Parathyroid adenoma (tissue), 2 donors: ENCODE results near the gene WDR37.

Experiments
- H2AFZ ChIP-seq: fragments of 300-600 bp; sonication (generic); one replicate; pipeline ENCODE4 v1.7.0; 2017; ENCODE audit warnings: antibody characterized with exemption, mild to moderate bottlenecking
- H3K27ac ChIP-seq: fragments of 300-600 bp; sonication (generic); one replicate; pipeline ENCODE4 v1.7.0; 2017
- H3K27me3 ChIP-seq: fragments of 300-600 bp; sonication (generic); one replicate; pipeline ENCODE4 v1.7.0; 2017; ENCODE audit warnings: low read length; ENCODE audit not compliant: control insufficient read depth, insufficient read depth
- H3K36me3 ChIP-seq: fragments of 300-600 bp; sonication (generic); one replicate; pipeline ENCODE4 v1.7.0; 2017; ENCODE audit warnings: low read length; ENCODE audit not compliant: control insufficient read depth, insufficient read depth
- H3K4me1 ChIP-seq: fragments of 300-600 bp; sonication (generic); one replicate; pipeline ENCODE4 v1.7.0; 2017; ENCODE audit warnings: control low read depth
- H3K4me2 ChIP-seq: fragments of 300-600 bp; sonication (generic); one replicate; pipeline ENCODE4 v1.7.0; 2017; ENCODE audit warnings: low read length
- H3K4me3 ChIP-seq: fragments of 300-600 bp; sonication (generic); one replicate; pipeline ENCODE4 v1.7.0; 2017; ENCODE audit warnings: low read depth, low read length
- H3K79me2 ChIP-seq: fragments of 300-600 bp; sonication (generic); one replicate; pipeline ENCODE4 v1.7.0; 2017; ENCODE audit warnings: control low read depth
- H3K9ac ChIP-seq: fragments of 300-600 bp; sonication (generic); one replicate; pipeline ENCODE4 v1.7.0; 2017; ENCODE audit warnings: mild to moderate bottlenecking
- H3K9me3 ChIP-seq: fragments of 300-600 bp; sonication (generic); one replicate; pipeline ENCODE4 v1.7.0; 2017; ENCODE audit warnings: low read length; ENCODE audit not compliant: control insufficient read depth
- TF ChIP-seq, protein P1 (sequence below): fragments of 300-600 bp; sonication (generic); IDR thresholded peaks from one replicate; pipeline ENCODE4 v1.7.0; 2017; ENCODE audit warnings: antibody characterized with exemption, mild to moderate bottlenecking
- donor health status: primary hyperparathyroidism.

The WDR37 gene

DNA sequence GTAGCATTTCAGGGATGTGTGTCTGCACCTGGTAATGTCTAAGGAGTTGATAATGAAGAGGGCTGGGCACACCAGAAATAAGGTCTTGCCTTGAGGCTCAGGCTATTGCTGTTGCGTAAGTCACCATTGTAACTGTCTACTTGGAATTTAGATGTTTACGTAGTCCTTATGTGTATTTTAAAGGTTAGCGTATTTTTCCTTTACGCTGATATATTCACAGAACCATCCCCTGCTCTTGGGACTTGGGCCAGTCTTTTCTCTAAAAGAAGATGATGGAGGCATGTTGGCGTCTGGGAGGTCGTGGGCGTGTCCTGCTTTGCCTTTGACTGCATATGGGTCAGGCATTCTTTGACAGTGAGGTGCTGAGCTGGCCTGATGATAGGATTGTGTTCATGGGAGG lies 14.7 kb downstream of the WDR37 start:
- H3K79me2 ChIP-seq = peaks cover 19% of the 10 kb centered on the region
- H3K27ac ChIP-seq = no peak overlapping the region
- TF ChIP-seq, protein P1, sequence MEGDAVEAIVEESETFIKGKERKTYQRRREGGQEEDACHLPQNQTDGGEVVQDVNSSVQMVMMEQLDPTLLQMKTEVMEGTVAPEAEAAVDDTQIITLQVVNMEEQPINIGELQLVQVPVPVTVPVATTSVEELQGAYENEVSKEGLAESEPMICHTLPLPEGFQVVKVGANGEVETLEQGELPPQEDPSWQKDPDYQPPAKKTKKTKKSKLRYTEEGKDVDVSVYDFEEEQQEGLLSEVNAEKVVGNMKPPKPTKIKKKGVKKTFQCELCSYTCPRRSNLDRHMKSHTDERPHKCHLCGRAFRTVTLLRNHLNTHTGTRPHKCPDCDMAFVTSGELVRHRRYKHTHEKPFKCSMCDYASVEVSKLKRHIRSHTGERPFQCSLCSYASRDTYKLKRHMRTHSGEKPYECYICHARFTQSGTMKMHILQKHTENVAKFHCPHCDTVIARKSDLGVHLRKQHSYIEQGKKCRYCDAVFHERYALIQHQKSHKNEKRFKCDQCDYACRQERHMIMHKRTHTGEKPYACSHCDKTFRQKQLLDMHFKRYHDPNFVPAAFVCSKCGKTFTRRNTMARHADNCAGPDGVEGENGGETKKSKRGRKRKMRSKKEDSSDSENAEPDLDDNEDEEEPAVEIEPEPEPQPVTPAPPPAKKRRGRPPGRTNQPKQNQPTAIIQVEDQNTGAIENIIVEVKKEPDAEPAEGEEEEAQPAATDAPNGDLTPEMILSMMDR = no peak
- no peak overlapping the region for H2AFZ ChIP-seq
- no peak overlapping the region for H3K4me3 ChIP-seq
- H3K9me3 ChIP-seq = no peaks in the 10 kb centered on the region
- no peaks in the 10 kb centered on the region for H3K36me3 ChIP-seq
- no peak overlapping the region for H3K9ac ChIP-seq
- no peaks in the 10 kb centered on the region for H3K4me1 ChIP-seq
- no peaks in the 10 kb centered on the region for H3K27me3 ChIP-seq
- H3K4me2 ChIP-seq = no peak overlapping the region

DNA sequence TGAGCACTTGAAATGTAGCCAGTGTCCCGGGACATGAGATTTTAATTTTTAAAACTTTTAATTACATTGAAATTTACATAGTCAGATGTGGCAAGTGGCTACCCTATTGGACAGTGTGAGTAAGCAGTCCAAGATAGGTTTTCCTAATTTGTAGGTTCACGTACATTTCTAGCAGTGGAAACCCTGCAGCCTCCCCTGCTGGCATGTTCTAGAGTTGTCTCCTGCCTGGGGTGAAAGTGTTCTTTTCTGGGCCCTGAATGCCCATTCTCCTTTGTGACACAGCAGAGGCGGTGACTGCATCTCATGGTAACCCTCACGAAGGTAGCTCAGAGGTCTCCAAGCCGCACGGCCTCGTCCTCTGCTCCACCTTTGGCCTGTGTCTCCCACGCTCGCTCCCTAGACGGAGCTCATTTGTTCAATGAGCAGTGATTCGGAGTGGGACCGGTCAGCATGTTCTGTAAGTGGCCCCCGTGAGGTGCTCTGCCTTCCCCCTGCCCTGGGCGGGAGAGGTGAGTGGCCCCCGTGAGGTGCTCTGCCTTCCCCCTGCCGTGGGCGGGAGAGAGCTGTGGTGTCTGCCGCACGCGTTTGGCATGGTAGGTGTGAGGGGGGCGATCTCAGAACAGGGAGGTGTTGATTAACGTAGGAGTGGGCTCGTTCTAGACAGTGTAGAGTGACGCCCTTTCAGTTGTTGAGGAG lies 18.0 kb downstream of the WDR37 start:
- H3K4me3 ChIP-seq = no peak overlapping the region
- H3K36me3 ChIP-seq = no peaks in the 10 kb centered on the region
- TF ChIP-seq, protein P1 = no peak
- H3K4me1 ChIP-seq = no peaks in the 10 kb centered on the region
- no peak overlapping the region for H3K4me2 ChIP-seq
- H3K27ac ChIP-seq = no peak overlapping the region
- H3K9me3 ChIP-seq = no peaks in the 10 kb centered on the region
- H3K27me3 ChIP-seq = no peaks in the 10 kb centered on the region
- H3K9ac ChIP-seq = no peak overlapping the region
- H3K79me2 ChIP-seq = peaks cover 8% of the 10 kb centered on the region
- no peak overlapping the region for H2AFZ ChIP-seq

DNA sequence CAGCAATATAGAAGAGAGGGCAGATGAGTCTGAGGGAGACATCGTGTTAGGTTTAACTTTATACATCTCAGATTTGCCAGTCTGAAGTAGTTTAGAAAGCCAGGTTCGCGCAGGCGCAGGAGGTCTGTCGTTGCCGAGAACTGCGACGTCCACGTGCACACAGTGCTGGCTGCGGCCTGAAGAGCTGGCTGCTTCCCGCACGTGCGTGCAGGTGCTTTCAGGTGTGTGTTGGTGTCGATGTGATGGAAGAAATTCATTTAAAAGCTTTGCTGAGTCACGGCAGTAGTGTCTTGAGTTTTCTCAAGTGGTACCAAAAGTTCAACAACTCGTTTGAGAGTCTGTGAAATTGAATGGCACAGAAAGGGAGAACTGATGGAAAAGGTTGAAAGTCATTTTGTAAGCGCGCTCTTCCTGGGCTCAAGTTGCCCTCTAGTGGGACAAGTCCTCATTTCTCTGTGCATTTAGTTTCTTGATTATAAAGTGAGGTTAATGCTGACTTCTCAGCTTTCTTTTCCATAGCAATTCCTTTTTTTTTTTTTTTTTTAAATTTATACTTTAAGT lies 18.6 kb downstream of the WDR37 start:
- TF ChIP-seq, protein P1 = no peak
- Histone ChIP-seq H3K27ac (no peak overlapping the region), H3K79me2 (peaks cover 8% of the 10 kb centered on the region), H2AFZ (no peak overlapping the region), H3K9ac (no peak overlapping the region), H3K4me1 (no peaks in the 10 kb centered on the region), H3K36me3 (no peaks in the 10 kb centered on the region), H3K27me3 (no peaks in the 10 kb centered on the region), H3K4me3 (no peak overlapping the region), H3K4me2 (no peak overlapping the region), H3K9me3 (no peaks in the 10 kb centered on the region)

DNA sequence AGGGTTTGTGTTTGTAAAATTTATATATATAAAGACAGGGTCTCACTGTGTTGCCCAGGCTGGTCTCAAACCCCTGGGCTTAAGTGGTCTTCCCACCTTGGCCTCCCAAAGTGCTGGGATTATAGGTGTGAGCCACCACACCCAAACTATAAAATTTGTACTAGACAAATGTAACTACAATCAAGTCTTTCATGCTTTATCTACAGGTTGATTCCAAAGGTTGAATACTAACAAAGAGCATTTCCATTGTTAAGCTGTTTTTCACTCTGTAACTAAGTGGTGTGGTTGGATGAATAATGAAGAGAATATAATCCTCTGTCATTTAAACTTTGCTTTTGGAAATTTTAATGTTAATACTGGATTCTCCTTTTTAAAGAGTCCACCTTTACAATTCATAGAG lies 22.5 kb downstream of the WDR37 start:
- TF ChIP-seq, protein P1 = no peak
- Histone ChIP-seq H3K9ac (no peak overlapping the region), H3K4me2 (no peak overlapping the region), H3K9me3 (no peaks in the 10 kb centered on the region), H3K27ac (no peak overlapping the region), H3K4me3 (no peak overlapping the region), H3K36me3 (no peaks in the 10 kb centered on the region), H3K79me2 (peaks cover 8% of the 10 kb centered on the region), H2AFZ (no peak overlapping the region), H3K27me3 (no peaks in the 10 kb centered on the region), H3K4me1 (no peaks in the 10 kb centered on the region)

DNA sequence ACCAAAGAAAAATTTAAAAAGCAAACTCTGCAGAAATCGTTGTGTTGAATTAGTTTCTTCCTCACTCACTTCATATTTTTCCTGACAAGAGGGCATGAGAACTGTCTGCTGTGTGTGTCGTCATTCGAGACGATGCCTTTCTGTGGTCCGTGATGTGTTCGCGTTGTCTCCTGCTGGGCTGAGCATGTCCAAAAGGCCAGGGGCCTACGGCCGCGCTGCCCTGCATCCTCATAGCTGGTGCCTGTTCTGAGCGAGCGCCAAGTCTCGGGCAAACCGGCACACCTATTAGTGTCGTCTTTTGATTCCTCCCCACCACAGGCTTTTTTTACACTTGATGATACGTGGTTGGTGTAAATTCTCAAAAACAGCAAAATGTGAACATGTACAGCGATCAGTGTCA lies 27.4 kb downstream of the WDR37 start:
- Histone ChIP-seq H3K9ac (no peak overlapping the region), H3K9me3 (no peaks in the 10 kb centered on the region), H3K36me3 (no peaks in the 10 kb centered on the region)

More for the DNA sequence above, 27.4 kb downstream of the WDR37 start:
- Histone ChIP-seq H3K4me2 (no peak overlapping the region), H3K4me1 (no peaks in the 10 kb centered on the region), H2AFZ (no peak overlapping the region), H3K79me2 (peaks cover 13% of the 10 kb centered on the region), H3K27me3 (no peaks in the 10 kb centered on the region), H3K27ac (no peak overlapping the region), H3K4me3 (no peak overlapping the region)
- TF ChIP-seq, protein P1 = no peak
